BJ (cell line): ENCODE data around the gene CBFA2T2. TPM values are rescaled to one million over a fixed set of nuclear protein-coding genes. Genes with fewer than 3 reads are reported as not detected.
A peak's percentile ranks its signal among the peaks of the same experiment; 100 is the strongest.

Experiments used
- CTCF ChIA-PET: fragments of 350-600 bp; formaldehyde crosslinking; extraction: SDS; loops from one replicate; lab custom pipeline; 2021; ENCODE audit warnings: antibody characterized with exemption, inconsistent platforms; lab: Yijun Ruan, JAX
- POLR2A ChIA-PET: fragments of 300-600 bp; sonication (Branson Sonifier 250); formaldehyde crosslinking; extraction: SDS; loops from one replicate; lab custom pipeline; 2021; ENCODE audit warnings: antibody characterized with exemption; lab: Charles Lee
- DNase-seq: peaks from one replicate; pipeline ENCODE4 v3.0.0-alpha.2; 2011; ENCODE audit warnings: low read depth
- H3K27me3 ChIP-seq: 2 replicates; pipeline ENCODE4 v1.6.0; 2011; ENCODE audit warnings: low read length; ENCODE audit not compliant: control insufficient read depth, insufficient read depth
- H3K36me3 ChIP-seq: 2 replicates; pipeline ENCODE4 v1.5.1; 2011; ENCODE audit warnings: low read length; ENCODE audit not compliant: control insufficient read depth, insufficient read depth
- H3K4me3 ChIP-seq: 2 replicates; pipeline ENCODE4 v1.5.1; 2011; ENCODE audit warnings: low read depth, mild to moderate bottlenecking, control low read depth, low read length
- CTCF ChIP-seq: IDR thresholded peaks from 2 replicates; pipeline ENCODE4 v1.5.1; 2011; ENCODE audit warnings: low read depth, mild to moderate bottlenecking, control low read depth, inconsistent platforms, low read length, moderate library complexity; ENCODE audit not compliant: insufficient read depth
- polyA plus RNA-seq: library from polyadenylated mRNA; depleted of rRNA; stranded (reverse); fragments of >200 nt; gene quantifications from 2 replicates; pipeline ENCODE4 v1.2.3, GENCODE V29; 2011

CBFA2T2 gene
- polyA plus RNA-seq, 1 experiment, result 7.6 TPM

- POLR2A ChIA-PET, result no interaction called here
Measured at GRCh38 chr20:33575282-33575681, 85.4 kb downstream of the CBFA2T2 start.

GRCh38 chr20:33576432-33577125, 86.7 kb downstream of the CBFA2T2 start:
- TF ChIP-seq CTCF, result no peak; the same call in 1 of the 2 replicates
- DNase-seq, result no peak
- Histone ChIP-seq H3K36me3 (no peaks in the 10 kb centered on the region), H3K4me3 (no peak overlapping the region), H3K27me3 (no peaks in the 10 kb centered on the region)
- POLR2A ChIA-PET, result interaction anchor here (0.6 kb wide), 1 partner anchor 87 kb away, joined by 3 read pairs; no protein-coding TSS in a partner anchor
- CTCF ChIA-PET, result interaction anchor here (1.0 to 1.7 kb wide), 4 partner anchors 7 to 36 kb away, joined by 3 read pairs; no protein-coding TSS in a partner anchor

More at GRCh38 chr20:33575282-33575681, 85.4 kb downstream of the CBFA2T2 start:
- H3K36me3 ChIP-seq, result no peaks in the 10 kb centered on the region
- DNase-seq, result no peak
- no peak overlapping the region for H3K4me3 ChIP-seq
- CTCF ChIA-PET, result interaction anchor here (1.1 to 1.3 kb wide), 2 partner anchors 9 to 13 kb away, joined by 3 read pairs; no protein-coding TSS in a partner anchor
- H3K27me3 ChIP-seq, result no peaks in the 10 kb centered on the region
- no peak for TF ChIP-seq CTCF

- ChIA-PET POLR2A (no interaction called here), CTCF (interaction anchor here (0.8 kb wide), 1 partner anchor 1311 kb away, joined by 3 read pairs; no protein-coding TSS in a partner anchor)
- H3K27me3 ChIP-seq, result no peaks in the 10 kb centered on the region
- H3K4me3 ChIP-seq, result no peak overlapping the region
- DNase-seq, result peak; percentile 66
- no peak for TF ChIP-seq CTCF
- no peaks in the 10 kb centered on the region for H3K36me3 ChIP-seq
Measured at GRCh38 chr20:33578510-33578909, 88.6 kb downstream of the CBFA2T2 start.

GRCh38 chr20:33583143-33583542, 93.2 kb downstream of the CBFA2T2 start:
- no peak overlapping the region for H3K4me3 ChIP-seq
- H3K36me3 ChIP-seq, result no peaks in the 10 kb centered on the region
- POLR2A ChIA-PET, result no interaction called here
- DNase-seq, result no peak
- CTCF ChIA-PET, result no interaction called here
- no peak for TF ChIP-seq CTCF
- no peaks in the 10 kb centered on the region for H3K27me3 ChIP-seq

GRCh38 chr20:33584976-33585375, 95.1 kb downstream of the CBFA2T2 start:
- Histone ChIP-seq H3K27me3 (no peaks in the 10 kb centered on the region), H3K36me3 (no peaks in the 10 kb centered on the region), H3K4me3 (no peak overlapping the region)
- CTCF ChIA-PET, result interaction anchor here (1.0 to 1.1 kb wide), 2 partner anchors 11 to 27 kb away, joined by 3 to 4 read pairs; no protein-coding TSS in a partner anchor
- no peak for DNase-seq
- POLR2A ChIA-PET, result no interaction called here
- no peak for TF ChIP-seq CTCF
